ENCODE data around the gene FOXP4. TPM values are rescaled to one million over a fixed set of nuclear protein-coding genes. Genes with fewer than 3 reads are reported as not detected.
A peak's percentile ranks its signal among the peaks of the same experiment; 100 is the strongest.

Gene FOXP4
- total and polyA plus RNA-seq, 2 of the 13 experiments (the other 11 are each of a cell fraction or from before 2014, with no cell fraction given) = 11.0 to 12.4 TPM

GRCh38 chr6:41576667-41577066, 30.5 kb downstream of the FOXP4 start:
- no peak for FAIRE-seq
- Histone ChIP-seq H3K27ac (ENCODE audit: extremely low read length, insufficient read depth, low read length) (peak overlapping the region; percentile 85), H3K36me3 (replicated peaks in 1 of 2; ENCODE audit: control insufficient read depth in 1 of 2, insufficient read depth in 2 of 2, low read length in 2 of 2) (peaks cover 32 to 61% of the 10 kb centered on the region in 2 experiments), H3K4me2 (ENCODE audit: low read depth, low read length) (peak overlapping the region; percentile 81), H3K4me3 (replicated peaks in 1 of 3; ENCODE audit: insufficient read depth in 1 of 3, low read depth in 2 of 3, low read length in 3 of 3) (0 out of 6 replicates have a peak overlapping the region, but pooled peaks of 1 of the 3 experiments have one; percentile 54), H3K9ac (ENCODE audit: insufficient read depth, low read depth, low read length) (peak overlapping the region; percentile 71; the same call in 1 of the 2 replicates), H3K79me2 (ENCODE audit: insufficient read depth, low read length) (peaks cover 37% of the 10 kb centered on the region), H2AFZ (ENCODE audit: low read length) (no peak overlapping the region), H3K4me1 (ENCODE audit: insufficient read depth, low read length) (peaks cover 80% of the 10 kb centered on the region), H3K27me3 (ENCODE audit: control insufficient read depth in 1 of 2, insufficient read depth in 2 of 2, low read length in 2 of 2) (no peaks in the 10 kb centered on the region), H4K20me1 (ENCODE audit: insufficient read depth, low read length) (no peaks in the 10 kb centered on the region; the same call in 1 of the 2 replicates), H3K9me3 (ENCODE audit: low read length) (no peaks in the 10 kb centered on the region)
- intact Hi-C loops (cut with micrococcal nuclease; ENCODE audit: unreplicated experiment) (no loop called here), in situ Hi-C loops (cut with HindIII; ENCODE audit: extremely low pct_ligation_motif_present, low pct_unique_long_range_greater_than_20kb) (no loop called here)
- 91% methylated on average over 4 of the region's 4 CpGs for WGBS (ENCODE audit: low lambda C conversion rate)
- BruUV-seq (replicated peaks) = no TSS peak
- no peak for DNase-seq (ENCODE audit: low spot score)
- POLR2A ChIA-PET = interaction anchor here (2.7 kb wide), 2 partner anchors 28 to 120 kb away, joined by 15 to 20 read pairs; no protein-coding TSS in a partner anchor
- CTCF ChIA-PET (ENCODE audit: low intra/inter-chr PET ratio, low total read pairs) = no interaction called here
- ATAC-seq = no peak
- TF ChIP-seq CERS6 (CRISPR knock-in tag; IDR thresholded peaks at IDR 0.05) (no peak), GLI4 (CRISPR knock-in tag; IDR thresholded peaks at IDR 0.05; ENCODE audit: borderline replicate concordance) (no peak), ZHX2 (IDR thresholded peaks at IDR 0.05; ENCODE audit: low read depth) (no peak), ZHX2 (CRISPR knock-in tag; IDR thresholded peaks at IDR 0.05; ENCODE audit: borderline replicate concordance) (no peak), ZBTB34 (CRISPR knock-in tag; IDR thresholded peaks at IDR 0.05) (0 out of 2 replicates have a peak, but pooled peaks have one; percentile 54), ZIK1 (CRISPR knock-in tag; IDR thresholded peaks at IDR 0.05; ENCODE audit: borderline replicate concordance, low read depth) (0 out of 2 replicates have a peak, but pooled peaks have one; percentile 34), SKI (IDR thresholded peaks at IDR 0.05; ENCODE audit: partially characterized antibody) (no peak), ZFP36 (IDR thresholded peaks at IDR 0.05; ENCODE audit: borderline replicate concordance, low read depth, low read length, partially characterized antibody) (no peak), ZNF776 (CRISPR knock-in tag; IDR thresholded peaks at IDR 0.05) (no peak), MTA1 (CRISPR knock-in tag; IDR thresholded peaks at IDR 0.05; ENCODE audit: borderline replicate concordance) (no peak), IKZF1 (IDR thresholded peaks at IDR 0.05) (no peak), ZXDC (CRISPR knock-in tag; IDR thresholded peaks at IDR 0.05) (no peak), NFIC (IDR thresholded peaks at IDR 0.05; ENCODE audit: low read length) (no peak), YEATS4 (CRISPR knock-in tag; IDR thresholded peaks at IDR 0.05; ENCODE audit: borderline replicate concordance) (no peak)

Measured in HepG2 (cell line).